SKM-1 treated with dmso at 0.1 percent for 144 hours (cell line): ENCODE measurements around the gene PLCB3.

Source experiments
- DNase-seq: peaks from one replicate; lab custom pipeline; 2025; ENCODE audit not compliant: unreplicated experiment; lab: John Stamatoyannopoulos, UW

PLCB3 gene

GRCh38 chr11:64249563-64250414 is 1.5 kb upstream of the PLCB3 start:
- no peak for DNase-seq

GRCh38 chr11:64250415-64251015 is 815 bp upstream of the PLCB3 start:
- DNase-seq: no peak

- DNase-seq: no peak
Measured at GRCh38 chr11:64251753-64252002, 348 bp downstream of the PLCB3 start.

GRCh38 chr11:64252003-64252872 is 908 bp downstream of the PLCB3 start:
- DNase-seq: no peak

- DNase-seq: no peak
Measured at GRCh38 chr11:64253043-64253442, 1.7 kb downstream of the PLCB3 start.

GRCh38 chr11:64253481-64253880 is 2.2 kb downstream of the PLCB3 start:
- DNase-seq: no peak

GRCh38 chr11:64254326-64254725 is 3.0 kb downstream of the PLCB3 start:
- no peak for DNase-seq

DNA sequence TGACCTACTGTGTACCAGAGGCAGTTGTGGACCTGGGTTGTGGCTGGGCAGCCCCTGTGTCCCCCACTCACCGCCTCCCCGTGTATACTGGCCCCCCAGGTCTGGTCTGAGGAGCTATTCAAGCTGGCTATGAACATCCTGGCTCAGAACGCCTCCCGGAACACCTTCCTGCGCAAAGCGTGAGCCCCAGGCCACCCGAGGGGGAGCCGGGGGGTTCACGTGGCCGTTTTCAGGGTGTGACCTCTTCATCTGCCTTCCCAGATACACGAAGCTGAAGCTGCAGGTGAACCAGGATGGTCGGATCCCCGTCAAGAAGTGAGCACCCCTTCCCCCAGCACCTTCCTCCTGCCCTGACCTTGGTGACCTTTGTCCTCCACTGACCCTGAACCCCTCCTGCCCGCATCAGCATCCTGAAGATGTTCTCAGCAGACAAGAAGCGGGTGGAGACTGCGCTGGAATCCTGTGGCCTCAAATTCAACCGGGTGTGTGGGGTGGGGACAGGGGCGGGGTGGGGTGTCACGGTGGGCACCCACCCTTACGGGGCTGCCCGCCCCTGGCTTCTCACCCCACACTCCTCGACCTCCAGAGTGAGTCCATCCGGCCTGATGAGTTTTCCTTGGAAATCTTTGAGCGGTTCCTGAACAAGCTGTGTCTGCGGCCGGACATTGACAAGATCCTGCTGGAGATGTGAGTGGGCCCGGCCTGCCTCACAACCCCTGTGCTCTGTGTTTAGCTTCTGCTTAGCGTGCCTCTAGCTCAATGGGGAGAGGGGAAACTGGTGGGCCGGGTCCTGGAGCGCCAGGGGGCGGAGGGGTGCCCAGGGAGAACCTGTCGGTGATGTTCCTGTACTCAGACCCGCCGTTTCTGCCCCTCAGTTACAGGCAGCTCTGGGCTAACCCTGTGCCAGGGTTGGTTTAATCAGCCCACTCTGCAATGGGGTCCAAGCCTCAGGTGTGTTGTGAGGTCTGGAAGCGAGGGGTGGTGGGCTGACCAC is 4.1 kb downstream of the PLCB3 start:
- no peak for DNase-seq

GRCh38 chr11:64256300-64256699 is 5.0 kb downstream of the PLCB3 start:
- DNase-seq: no peak

DNA sequence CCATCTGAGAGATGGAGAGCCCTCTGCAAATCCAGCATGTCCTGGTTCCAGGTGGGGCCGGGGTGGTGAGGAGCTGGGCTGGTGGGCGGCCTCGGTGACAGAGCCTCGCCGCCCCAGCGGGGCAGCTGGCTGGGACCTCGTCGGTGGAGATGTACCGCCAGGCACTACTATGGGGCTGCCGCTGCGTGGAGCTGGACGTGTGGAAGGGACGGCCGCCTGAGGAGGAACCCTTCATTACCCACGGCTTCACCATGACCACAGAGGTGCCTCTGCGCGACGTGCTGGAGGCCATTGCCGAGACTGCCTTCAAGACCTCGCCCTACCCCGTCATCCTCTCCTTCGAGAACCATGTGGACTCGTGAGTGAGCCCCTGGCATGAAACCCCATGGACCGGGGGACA is 7.0 kb downstream of the PLCB3 start:
- no peak for DNase-seq

- no peak for DNase-seq
Measured at GRCh38 chr11:64258946-64259532, 7.7 kb downstream of the PLCB3 start.

- no peak for DNase-seq
Measured at GRCh38 chr11:64259533-64260067, 8.3 kb downstream of the PLCB3 start.

DNA sequence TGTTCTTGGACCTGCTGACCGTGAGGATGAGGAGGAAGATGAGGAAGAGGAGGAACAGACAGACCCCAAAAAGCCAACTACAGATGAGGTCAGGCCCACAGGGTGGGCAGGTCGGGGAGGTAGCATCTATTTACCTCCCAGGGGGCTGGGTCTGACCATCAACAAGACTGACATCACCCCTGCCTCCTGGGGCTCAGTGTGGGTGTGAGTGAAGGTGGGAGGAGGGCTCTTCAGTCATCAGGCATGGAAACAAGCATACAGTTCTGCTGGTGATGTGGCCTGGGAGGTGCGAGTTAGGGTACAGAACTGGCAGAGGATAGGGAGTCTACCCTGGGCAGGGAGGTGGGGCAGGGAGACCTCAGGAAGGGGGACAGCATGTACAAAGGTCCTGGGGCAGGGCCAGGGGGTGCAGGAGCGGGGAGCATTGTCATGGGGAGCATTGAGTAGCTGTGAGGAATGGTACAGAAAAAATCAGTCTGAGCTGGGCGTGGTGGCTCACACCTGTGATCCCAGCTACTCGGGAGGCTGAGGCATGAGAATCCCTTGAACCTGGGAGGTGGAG is 8.9 kb downstream of the PLCB3 start:
- no peak for DNase-seq

DNA sequence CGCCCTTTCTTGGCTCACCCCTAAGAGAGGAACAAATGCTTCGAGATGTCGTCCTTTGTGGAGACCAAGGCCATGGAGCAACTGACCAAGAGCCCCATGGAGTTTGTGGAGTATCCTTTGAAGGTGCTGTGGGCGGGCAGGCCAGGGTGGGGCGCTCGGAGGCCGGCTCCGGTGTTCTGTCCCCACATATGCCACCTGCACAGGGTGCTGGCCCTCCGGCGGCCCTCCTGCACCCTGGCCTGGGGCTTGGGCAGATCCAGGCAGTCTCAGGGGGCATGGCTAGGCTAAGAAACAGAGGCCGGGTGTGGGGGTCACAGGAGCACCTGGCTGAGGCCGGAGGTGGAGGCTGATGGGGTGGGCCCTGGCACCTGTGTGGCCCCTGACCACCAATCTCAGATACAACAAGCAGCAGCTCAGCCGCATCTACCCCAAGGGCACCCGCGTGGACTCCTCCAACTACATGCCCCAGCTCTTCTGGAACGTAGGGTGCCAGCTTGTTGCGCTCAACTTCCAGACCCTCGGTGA is 10.3 kb downstream of the PLCB3 start:
- DNase-seq: no peak

DNA sequence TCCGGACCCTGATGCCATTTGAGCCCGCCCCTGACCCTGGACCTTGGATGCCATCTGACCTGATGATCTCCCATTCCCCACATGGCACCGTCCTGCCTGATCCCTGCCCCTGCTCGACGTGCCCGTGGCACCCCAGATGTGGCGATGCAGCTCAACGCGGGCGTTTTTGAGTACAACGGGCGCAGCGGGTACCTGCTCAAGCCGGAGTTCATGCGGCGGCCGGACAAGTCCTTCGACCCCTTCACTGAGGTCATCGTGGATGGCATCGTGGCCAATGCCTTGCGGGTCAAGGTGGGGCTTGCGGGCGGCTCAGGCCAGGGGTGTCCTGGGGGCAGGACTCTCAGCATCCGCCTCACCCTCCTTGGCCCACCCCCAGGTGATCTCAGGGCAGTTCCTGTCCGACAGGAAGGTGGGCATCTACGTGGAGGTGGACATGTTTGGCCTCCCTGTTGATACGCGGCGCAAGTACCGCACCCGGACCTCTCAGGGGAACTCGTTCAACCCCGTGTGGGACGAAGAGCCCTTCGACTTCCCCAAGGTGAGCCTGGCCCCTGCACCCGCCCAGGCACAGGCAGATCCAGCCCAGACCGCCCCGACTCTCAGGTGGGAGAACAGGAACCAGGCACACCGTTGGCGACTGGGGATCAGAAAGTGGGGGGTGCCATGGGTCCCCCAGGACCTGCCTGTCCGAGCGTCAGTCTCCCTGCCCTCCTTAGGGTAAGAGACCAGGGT is 11.1 kb downstream of the PLCB3 start:
- no peak for DNase-seq

GRCh38 chr11:64263021-64263946 is 12.0 kb downstream of the PLCB3 start:
- no peak for DNase-seq

DNA sequence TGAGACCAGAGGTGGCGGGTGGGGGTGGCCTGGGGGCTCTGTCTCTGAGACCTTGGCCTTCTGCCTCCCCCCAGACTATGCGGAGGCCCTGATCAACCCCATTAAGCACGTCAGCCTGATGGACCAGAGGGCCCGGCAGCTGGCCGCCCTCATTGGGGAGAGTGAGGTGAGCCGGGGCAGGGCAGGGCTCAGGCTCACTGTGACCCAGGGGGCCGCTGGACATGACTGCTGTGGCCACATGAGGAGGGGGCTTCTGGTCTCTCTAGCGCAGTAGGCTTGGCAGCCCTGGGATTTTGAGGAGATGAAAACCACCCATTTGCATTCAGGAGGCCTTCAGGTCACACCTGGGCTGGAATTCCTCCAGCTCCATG is 12.6 kb downstream of the PLCB3 start:
- DNase-seq: no peak

DNA sequence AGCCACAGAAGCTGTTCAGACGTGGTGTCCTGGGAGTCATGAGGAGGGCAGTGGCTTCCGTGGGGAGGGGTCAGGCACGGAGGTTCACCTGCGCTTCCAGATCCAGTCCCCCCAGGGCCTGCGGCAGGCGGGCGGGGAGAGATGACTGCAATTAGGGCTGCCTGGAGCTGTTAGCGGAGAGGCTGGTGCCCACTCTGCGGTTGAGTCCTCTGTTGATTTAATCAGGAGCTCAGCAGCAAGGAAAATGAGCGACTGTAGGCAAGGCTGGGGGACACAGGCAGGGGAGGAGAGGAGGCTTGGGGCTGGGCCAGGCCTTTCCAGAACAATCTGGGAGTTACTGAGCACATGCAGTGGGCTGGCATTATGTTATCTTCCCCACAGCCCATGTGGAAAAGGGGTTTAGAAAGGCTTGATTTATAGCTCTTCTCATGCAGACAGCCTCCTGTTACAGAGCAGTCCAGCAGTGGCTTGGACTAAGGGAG is 13.1 kb downstream of the PLCB3 start:
- no peak for DNase-seq
